NCI-H774 (cell line): ENCODE measurements around the gene CCDC102A.

ENCODE experiments used
- DNase-seq: peaks from one replicate; lab custom pipeline; 2025; lab: John Stamatoyannopoulos, UW

The CCDC102A gene

DNA sequence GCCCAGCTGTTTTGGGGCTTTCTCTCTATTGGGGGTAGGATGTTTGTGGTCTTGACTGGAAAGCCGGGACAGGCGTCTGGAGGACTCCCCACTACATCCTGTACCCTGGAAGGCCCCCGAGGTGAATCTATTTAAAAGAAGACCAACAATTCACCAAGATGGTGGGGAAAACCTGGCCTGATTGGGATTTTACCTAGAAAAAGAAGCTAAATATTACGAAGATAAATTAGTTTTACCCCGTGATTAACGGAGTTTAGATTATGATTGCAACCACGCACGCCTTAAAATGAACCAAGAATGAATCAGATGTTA is 779 bp upstream of the CCDC102A start:
- DNase-seq, result no peak

DNA sequence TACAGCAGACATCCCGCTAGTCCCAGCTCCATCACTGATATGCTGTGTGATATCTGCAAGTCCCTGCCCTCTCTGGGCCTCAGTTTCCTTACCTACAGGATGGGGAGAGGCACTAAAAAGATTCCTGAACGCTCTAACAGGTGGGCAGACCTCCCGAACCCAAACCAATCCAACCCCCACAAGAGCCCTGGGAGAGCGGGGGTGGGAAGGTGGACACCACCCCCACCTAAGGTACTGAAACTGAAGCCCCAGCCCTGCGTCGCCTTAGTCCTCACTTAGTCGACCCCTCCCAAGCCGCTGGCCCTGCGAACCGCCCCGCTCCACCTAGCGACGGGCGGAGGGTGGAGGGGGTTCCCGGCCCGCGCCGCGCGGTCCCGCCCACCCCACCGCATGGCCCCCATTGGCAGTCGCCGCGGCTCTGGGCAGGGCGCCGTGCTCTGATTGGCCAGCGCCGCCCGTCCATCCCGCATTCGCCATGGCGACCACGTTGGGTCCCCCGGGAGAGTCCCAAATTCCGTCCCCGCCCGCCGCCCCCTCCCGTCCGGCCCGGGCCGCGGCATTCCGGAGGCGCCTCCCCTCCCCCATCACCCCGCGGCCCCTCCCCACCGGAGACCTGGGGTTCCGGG is 578 bp downstream of the CCDC102A start:
- DNase-seq, result peak; percentile 70

DNA sequence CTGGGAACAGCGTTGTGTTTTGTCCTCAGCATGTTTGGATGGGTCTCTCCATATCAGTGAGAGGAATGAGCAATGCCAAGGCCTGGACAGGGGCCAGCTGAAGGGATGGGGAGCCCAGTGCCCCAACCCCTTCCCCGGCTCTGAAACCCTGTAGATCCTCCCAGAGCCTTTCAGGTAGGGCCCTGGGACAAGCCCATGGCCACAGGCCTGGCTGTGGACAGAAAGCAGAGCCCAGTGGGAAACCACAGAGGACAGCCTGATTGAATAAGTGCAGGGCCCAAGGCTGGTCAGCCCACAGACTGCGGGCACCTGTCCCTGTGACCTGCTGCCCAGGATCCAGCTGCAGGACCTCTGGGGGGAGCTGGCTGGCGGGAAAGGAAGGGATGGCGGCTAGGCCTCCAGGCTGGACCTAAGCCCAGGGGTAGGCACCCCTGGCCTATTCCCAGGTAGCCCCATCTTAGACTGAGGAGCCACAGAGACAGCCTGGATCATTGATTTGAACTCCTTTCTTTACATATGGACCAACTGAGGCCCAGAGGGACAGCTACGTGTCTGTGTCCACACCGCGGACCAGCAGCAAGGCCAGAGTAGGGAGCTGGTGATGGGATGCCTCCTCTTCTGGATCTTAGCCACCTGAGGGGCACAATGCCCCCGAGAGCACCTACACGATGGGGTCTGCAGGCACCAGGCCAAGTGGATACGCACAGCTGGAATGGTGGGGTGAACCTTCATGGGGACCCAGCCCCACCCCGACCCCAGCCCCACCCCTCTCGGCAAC is 1.3 kb downstream of the CCDC102A start:
- no peak for DNase-seq

DNA sequence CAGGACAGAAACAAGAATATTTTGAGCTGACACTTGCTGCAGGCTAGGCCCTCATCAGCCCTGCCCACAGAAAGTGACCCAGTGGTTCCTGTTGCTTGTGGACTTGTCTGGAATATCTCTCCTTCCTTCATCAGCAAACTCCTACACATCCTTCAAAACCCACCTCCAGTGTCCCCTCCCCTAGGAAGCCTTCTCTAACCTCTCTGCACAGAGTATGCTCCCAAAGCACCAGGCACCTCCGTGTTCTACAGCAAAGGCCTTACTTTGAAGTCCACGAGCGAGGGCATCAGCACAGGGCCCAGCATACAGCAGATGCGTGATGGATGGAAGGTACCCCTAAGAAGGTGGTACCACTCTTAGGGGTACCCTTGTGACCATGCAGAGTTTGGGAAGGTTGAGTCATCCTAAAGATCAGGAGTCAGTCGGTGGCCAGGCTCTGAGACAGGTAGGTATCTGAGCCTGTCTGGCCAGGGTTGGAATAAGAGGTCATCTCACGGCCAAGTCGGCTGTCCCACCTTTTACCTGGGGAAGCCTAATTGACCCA is 2.0 kb downstream of the CCDC102A start:
- DNase-seq, result no peak

DNA sequence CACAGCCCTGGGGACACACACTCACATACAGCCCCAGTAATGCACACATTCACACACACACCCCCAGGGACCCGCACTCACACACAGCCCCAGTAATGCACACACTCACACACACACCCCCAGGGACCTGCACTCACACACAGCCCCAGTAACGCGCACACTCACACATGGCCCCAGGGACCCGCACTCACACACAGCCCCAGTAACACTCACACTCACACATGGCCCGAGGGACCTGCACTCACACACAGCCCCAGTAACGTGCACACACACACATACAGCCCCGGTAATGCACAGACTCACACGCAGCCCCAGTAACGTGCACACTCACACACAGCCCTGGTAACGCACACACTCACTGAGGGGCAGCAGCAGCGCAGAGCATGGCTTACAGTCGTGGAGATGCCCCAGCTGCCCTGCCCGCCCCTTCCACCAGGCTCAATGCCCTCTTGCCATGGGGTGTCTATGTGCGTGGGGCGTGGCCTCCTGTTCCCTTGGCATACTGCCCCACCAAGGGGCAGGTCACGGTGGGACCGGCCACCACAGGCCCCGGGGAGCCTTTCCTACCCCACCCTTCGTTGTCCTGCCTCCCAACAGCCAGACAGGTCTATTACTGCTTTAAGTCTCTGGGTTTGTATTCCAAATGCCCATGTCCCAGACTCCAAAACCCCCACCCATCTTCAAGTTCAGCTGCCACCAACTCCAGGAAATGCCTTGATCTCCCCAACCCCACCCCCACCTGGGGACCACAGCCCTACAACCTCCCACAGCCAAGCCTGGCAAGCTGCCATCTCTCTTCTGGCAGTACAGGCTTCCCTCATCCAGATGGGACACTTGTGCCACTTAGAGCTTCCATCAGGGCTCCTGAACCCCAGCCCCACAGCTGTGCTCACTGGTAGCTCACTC is 2.7 kb downstream of the CCDC102A start:
- no peak for DNase-seq

DNA sequence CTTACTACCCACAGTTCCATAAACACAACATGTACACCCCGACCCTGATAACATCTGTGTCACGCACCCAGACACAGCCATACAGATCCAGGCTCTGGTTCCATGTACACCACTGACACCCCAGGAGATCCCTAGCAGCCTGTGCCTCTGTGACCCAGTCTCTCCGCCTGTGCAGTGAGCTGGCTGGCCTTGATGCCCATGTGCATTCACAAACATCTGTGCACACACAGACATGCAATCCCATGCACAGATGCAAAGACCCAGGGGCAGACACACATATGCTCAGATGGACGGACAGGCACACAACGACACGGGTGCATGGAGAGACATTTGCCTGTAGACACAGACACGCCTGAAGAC is 4.1 kb downstream of the CCDC102A start:
- no peak for DNase-seq

DNA sequence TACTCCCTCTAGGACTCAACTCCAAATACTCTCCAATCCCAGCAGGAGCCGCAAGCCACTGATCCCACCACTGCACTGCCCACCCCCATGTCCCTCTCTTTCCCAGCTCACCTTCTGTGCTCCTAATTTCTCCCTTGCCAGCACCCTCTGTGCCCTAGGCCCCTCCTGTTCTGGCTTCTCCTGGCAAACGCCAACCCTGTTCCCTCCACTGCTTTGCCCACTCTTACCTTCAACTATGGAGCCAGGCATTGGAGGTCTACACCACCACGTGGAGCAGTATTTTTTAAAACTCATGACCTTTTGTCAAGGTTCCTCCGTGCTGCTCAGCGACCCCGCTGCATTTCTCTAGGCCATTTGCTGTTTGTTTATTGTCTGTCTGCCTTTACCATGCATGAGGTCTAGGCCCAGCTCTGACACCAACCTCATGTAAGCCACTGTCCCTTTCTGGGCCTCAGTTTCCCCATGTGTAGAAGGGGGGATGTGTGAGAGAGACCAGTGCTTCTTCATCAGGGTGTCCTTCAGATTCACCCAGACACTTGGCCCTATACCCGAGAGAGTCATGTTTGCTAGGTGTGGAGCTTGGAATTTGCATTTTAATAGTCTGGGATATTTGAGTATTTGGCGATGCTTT is 4.6 kb downstream of the CCDC102A start:
- DNase-seq, result no peak

DNA sequence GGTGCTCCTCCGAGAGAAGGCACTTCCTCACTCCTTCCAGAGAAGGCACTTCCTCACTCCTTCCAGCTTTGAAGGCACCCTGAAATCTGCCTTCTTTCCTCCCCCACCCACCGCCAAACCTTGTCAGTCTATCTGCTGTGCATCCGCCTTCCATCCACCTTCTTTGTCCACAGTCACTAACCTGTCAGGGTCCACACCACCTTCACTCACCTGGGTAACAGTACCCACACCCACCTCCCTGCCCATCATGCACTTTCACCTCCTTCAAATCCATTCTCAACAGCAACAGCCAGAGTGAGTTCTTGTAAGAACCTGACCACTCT is 5.2 kb downstream of the CCDC102A start:
- DNase-seq, result no peak

DNA sequence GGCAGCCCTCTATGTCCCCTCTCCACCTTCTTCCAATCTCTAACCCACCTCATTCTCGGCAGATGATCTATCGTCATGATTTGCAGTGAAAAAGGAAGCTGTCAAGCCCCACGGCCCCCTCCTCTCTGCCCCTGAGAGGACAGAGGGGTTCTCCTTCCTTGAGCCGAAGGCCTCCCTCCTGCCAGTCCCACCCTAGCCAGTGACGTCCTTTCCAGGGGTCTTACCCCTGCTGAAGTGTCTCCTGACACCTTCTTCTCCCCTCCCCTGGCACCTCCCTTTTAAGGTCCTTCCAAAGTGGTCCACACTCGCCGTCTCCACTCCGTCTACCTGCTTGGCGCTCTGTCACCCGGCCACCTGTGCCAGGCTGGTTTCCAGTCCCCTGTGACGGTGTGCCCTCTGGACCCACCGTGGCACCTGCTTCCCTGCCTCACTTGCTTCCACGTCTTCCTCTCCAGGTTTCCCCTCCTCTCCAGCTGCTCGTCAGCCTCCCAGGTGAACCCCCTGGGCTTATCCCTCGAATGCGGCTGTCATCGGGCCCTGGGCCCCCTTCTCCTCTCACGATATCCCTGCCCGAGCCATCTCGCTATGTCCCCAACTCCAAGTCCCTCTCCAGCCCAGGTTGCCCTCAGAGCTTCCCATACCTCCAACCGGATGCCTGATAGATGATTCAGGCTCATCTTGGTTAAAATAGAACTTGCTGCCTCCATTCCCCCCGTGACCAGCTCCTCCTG is 5.7 kb downstream of the CCDC102A start:
- no peak for DNase-seq

DNA sequence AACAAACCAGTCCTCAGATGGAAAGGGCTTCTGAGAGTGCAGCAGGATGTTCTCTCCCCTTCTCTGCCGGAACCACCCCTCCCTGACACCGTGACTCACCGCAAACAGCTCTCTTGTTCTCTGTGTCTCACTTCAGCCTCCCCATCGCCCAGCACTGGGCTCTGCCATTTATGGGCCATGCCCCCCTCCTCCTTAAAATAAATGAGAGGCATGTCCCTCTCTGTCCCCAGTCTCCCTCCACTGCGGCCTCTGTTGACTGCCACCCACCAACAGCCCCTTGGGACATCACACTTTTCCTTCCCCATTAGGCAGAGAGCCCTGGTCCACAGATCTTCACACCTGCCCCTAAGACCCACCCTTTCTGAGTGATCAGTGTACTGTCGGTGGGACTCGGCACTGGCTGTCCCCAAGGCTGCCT is 6.3 kb downstream of the CCDC102A start:
- DNase-seq, result no peak

DNA sequence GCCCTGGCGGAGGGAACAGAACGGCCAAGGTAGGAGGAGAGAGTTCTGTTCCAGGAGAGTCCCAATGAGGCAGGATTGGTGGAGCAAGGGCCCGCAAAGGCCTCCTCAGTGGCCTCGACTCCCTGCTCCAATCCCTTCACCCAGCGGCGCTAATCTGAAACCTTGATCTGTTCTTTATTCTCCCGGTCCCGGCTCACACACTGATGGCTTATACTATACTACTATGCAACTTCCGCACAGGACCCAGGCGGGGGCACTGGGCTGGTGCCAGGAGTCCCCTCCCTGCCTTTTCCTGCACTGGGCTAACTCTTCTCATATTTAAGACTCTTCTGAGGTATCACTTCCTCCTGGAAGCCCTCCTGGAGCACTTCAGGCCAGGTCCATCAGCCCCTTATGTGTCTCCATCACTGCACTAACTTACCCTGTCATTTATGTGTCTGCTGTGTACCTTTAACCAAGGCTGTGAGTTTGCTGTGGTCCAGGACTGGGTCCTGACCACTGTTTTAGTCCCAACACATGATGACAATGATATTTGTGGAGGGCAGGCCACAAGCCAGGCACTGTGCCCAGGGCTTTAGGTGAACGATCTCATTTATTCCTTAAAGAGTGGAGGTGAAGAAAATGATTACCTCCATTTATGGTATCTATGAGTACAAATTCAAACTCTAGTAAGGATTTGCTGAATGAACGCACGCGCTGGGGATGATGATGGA is 6.8 kb downstream of the CCDC102A start:
- no peak for DNase-seq

DNA sequence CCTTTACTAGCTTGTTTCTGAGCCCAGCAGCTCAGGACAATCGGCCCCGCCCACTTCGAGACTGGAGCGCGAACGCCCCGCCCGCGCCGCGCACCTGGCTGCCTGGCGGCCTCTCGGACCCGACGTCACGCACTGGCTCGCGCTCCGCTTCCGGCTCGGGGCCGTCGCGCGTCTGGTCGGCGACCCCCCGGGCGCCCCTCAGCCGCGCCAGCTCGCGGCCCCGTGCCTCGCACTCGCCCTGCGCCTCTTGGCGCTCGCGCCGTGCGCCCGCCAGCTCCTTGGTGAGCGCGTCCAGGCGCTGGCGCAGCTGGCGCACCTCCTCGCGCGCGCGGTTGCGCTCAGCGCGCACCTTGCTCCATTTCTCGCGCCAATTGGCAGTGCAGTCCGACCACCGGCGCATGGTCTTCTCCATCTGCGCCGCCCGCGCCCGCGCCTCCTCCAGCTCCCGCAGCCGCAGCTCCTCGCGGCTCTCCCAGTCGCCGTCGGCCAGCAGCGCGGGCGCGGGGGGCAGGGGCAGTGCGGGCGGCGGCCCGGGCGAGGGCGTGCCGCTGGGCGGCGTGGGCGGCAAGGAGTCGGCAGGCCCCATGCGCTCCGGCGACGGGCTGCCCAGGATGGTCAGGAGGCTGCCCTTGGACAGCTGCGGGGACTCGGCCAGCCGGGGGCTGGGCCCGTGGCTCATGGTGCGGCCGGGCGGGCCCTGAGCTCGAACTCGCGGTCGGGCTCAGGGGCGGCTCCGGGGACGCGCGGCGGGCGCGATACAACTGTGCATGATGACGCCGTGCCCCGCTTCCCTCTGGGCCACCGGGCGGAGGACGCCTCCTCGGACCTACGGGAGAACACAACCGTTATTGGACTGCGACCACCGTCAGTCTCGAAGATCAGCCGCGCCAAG is 7.6 kb downstream of the CCDC102A start:
- no peak for DNase-seq

DNA sequence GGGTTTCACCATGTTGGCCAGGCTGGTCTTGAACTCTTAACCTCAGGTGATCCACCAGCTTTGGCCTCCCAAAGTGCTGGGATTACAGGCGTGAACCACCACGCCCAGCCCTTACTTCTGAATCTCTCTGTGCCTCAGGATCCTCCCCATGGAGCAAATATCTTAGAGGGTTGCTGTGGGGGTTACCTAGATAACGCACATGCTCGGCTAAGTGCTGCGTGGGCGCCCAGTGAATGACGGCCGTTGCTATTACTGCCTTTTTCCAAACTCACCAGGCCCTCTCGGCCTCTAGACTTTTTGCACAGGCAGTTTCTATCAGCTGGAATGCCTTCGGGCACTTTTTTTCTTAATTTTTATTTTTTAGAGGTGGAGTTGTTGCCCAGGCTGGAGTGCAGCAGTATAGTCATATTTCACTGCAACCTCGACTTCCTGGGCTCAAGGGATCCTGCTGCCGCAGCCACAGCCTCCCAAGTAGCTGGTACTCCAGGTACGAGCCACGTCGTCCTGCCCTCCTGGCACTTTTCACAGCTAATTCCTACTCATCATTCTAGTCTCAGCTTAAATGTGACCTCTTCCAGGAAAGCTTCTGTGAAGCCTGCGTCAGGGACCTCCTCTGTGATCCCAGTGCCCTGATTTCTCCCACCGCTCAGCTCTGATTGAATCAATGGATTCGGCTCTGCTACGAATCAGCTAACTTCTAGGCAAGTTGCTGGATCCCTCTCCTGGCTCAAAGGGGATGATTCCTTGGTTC is 8.6 kb downstream of the CCDC102A start:
- no peak for DNase-seq

DNA sequence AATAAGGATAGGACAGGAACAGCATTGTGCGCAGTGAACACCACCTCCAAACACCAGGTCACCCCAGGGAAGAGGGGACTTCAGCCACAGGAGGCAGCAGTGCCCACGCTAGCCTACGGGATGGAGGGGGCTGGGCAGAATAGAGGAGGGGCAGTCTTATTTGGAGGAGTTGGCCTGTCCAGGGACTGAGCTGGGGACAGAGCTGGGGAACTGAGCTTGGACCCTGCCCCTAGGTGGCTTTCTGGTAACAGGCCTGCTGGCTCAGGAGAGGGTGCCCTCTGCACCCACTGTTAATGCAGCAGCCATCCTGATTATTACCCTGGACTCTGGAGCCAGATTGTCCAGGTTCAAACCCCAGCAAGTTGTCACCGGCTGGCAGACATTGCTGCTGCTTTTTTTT is 9.3 kb downstream of the CCDC102A start:
- no peak for DNase-seq

DNA sequence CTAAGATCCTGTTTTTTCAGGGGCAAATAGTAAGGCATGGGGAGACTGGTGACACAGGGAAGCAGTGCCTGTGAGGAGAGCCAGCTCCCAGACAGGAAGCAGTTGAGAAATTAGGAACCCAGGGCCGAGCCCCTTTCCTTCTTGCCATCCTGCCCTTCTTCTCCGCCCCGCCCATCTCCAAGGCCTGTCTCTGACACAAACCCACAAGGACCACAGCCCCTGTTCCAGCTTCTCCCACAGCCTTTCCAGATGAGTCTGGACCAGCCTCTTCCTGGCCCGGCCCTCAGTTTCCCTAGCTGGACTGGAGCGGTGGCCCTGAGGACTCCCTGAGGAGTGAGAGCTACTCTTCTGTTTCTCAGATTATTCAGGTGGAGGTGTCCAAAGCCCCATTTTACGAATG is 9.9 kb downstream of the CCDC102A start:
- no peak for DNase-seq

DNA sequence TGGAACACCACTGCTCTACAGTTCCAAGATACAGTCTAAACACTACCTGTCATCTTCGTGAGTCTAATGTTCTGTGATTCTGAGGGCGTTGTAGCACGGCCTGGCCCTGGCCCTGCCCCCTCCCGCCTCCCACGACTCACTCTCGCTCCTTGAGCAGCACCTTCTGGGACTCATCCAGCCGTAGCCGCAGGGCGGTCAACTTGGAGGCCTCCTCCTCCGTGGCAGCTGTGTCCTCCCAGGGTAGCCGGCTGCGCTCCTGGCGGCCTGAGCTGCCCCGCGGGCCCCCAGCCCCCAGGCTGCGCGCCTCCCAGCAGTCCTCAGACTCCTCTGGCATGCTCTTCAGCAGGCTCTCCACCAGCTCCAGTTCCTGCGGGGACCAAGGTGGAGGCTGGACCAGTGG is 10.6 kb downstream of the CCDC102A start:
- DNase-seq, result no peak

DNA sequence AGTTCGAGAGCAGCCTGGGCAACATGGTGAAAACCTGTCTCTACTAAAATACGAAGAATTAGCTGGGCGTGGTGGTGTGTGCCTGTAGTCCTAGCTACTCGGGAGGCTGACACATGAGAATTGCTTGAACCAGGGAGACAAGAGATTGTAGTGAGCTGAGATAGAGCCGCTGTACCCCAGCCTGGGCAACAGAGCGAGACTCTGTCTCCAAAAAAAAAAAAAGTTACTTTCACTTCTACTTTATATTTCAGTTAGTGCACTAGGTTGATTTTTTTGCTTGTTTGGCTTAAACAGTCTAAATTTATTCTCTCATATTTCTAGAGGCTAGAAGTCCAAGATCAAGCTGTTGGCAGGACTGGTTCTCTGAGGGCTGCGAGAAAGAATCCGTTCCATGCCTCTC is 13.4 kb downstream of the CCDC102A start:
- DNase-seq, result no peak

DNA sequence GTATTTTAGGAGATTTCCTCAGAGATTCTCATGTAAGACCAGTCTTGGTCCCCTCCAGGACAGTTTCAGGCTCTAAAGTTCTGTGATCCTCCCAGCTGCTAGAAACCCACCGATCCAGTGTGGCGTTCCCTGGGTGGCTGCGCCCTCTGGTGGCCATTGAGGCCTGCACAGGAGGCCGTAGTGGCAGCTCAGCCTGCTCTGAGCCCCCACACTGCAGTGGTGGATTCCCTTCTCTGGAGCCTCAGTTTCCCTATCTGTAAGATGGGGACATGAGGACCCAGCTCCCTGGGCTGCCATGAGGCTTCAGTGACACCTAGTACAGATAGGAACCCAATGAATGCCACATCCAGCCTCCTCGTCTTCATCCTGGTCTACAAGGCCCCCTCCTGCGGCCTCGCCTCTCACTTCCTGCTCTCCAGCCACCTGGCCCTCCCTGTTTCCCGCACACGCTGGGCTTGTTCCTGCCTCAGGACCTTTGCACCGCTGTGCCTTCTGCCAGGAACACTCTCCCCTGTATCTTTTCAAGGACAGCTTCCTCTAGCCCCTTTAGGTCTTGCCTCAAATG is 16.5 kb downstream of the CCDC102A start:
- DNase-seq, result peak; percentile 47

DNA sequence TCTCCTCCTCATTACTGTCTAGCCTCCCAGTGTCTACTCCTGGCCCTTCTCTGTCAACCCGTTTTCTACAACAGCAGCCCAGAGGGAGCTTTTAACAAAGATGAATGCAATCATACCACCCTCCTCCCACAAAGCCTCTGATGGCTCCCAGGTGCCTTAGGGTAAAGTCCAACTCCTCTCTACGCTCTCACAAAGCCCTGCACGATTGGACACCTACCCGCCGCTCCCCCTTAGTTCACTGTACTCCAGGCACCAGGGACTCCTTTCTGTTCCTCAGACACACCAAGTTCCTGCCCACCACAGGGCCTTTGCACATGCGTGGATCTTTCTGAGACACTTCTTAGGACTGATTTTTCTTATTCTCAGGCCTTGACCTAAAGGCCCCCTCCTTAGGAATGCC is 17.4 kb downstream of the CCDC102A start:
- no peak for DNase-seq
